VCaP (cell line): ENCODE data around the gene KLK4.

ENCODE experiments used
- H3K27ac ChIP-seq: fragments of 450-650 bp; 2 replicates; pipeline ENCODE4 v1.5.1; 2017
- TF ChIP-seq, protein P1 (sequence below): fragments of 450-650 bp; conservative IDR thresholded peaks from 2 replicates; pipeline ENCODE4 v1.5.1; 2017; ENCODE audit warnings: mild to moderate bottlenecking, moderate library complexity

Gene KLK4, protein sequence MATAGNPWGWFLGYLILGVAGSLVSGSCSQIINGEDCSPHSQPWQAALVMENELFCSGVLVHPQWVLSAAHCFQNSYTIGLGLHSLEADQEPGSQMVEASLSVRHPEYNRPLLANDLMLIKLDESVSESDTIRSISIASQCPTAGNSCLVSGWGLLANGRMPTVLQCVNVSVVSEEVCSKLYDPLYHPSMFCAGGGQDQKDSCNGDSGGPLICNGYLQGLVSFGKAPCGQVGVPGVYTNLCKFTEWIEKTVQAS

DNA sequence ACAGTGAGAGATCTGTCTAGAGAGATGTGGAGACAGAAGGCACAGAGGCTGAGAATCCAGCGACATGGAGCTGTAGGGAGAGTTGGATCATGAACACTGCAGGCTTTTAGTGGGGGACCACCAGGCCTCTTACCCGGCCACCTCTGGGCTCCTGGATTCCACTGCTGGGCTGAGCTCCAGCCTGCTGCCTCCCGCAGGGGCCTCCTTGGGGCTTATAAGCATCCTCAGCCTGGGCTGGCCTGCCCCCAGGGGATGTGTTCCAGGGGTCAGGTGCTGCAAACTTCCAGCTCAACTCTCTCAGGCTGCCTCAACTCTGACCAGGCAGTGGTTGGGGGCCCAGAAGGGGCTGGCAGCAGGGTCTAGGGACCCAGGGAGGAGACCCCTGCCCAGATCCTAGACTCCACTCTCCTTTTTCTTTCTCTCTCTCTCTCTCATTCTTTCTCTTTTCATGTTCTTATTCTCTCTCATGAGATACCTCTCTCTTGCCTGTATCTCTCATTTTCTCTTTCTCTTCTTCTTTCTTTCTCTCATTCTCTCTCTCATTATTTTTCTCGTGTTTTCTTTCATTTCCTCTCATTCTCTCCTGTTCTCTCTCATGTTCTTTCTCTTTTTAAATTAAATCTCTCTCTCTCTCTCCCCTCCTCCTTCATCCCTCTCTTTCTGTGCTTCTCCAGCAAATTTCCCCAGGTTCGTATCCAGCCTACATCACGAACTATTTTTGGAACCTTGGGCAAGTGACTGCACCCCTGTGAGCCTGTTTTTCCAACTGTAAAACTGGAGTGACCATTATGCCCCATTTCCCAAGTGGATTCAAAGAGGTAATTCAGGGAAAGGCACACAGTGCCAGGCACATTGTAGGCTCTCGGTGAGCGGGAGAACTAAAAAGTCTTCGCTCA, at the start of gene KLK4:
Gene KLK4, minus strand, starts transcription at position 190 of the 896 bp plus-strand sequence. CDS start 657 bp downstream, outside the sequence.
- TF ChIP-seq, protein P1, sequence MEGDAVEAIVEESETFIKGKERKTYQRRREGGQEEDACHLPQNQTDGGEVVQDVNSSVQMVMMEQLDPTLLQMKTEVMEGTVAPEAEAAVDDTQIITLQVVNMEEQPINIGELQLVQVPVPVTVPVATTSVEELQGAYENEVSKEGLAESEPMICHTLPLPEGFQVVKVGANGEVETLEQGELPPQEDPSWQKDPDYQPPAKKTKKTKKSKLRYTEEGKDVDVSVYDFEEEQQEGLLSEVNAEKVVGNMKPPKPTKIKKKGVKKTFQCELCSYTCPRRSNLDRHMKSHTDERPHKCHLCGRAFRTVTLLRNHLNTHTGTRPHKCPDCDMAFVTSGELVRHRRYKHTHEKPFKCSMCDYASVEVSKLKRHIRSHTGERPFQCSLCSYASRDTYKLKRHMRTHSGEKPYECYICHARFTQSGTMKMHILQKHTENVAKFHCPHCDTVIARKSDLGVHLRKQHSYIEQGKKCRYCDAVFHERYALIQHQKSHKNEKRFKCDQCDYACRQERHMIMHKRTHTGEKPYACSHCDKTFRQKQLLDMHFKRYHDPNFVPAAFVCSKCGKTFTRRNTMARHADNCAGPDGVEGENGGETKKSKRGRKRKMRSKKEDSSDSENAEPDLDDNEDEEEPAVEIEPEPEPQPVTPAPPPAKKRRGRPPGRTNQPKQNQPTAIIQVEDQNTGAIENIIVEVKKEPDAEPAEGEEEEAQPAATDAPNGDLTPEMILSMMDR: no peak
- no peak within 1 kb of the TSS for H3K27ac ChIP-seq

DNA sequence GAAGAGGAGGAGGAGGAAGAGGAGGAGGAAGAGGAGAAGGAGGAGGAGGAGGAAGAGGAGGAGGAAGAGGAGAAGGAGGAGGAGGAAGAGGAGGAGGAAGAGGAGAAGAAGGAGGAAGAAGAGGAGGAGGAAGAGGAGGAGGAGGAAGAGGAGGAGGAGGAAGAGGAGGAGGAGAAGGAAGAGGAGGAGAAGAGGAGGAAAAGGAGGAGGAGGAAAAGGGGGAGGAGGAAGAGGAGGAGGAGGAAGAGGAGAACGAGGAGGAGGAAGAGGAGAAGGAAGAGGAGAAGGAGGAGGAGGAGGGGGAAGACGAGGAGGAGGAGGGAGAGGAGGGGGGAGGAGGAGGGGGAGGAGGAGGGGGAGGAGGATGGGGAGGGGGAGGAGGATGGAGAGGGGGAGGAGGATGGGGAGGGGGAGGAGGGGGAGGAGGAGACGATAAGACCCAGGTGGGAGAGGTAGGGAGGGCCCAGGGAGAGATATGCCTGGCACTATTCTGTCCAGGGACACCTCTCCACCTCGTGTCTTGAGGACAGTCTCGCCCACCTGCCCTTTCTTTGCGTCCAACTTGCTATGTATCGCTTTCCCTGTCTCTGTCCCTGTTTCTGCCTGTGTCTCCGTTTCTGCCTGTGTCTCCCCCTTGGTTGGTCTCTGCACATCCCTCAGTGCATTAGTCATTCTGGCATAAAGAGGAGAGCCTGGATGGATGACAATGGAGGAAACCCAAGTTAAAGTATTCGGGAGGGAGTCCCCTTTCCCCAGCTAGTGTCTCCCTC, 48.7 kb upstream of the KLK4 start:
- H3K27ac ChIP-seq: no peak overlapping the region
- TF ChIP-seq, protein P1: no peak

DNA sequence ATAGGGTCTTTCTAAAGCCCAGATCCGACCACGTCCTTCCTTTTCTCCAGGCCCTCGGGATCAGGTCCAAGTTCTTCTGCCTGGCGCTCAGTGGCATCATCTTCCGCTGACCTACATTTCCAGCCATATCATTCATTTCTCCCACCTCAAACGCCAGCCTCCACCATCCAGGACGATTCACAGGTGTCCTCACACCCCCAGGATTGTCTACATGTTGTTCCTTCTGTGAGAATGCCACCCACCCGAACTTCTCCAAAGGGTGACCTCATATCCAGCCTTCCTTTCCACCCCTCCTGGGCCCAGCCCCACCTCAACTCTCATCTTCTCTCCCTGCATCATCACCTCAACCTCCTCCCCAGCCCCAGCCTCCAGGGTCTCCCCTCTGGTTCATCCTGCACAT, 46.4 kb upstream of the KLK4 start:
- no peak overlapping the region for H3K27ac ChIP-seq
- TF ChIP-seq, protein P1: no peak

DNA sequence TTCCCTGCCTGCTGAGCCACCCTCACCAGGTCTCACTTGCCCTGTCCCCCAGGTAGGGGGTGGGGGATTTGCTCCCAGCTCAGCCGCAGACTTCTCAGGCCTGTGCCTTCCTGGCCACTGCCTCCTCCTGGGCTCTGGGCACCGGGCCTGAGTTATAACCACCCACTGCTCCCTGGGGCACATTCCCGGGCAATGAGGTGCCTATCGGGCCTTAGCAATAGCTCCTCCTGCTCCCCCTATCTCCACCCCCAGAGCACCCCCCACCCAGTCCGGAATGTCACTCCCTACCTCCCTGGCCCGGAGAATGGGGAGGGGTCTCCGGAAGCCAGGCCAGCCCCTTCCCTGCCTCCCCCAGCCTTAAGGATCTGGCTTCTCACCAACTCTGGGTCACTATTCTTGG, 41.7 kb upstream of the KLK4 start, which contains the start of gene KLK5:
Gene KLK5, minus strand, starts transcription at position 129 of the 400 bp plus-strand sequence. CDS start 381 bp downstream, outside the sequence.
- no peak within 1 kb of the TSS for H3K27ac ChIP-seq
- TF ChIP-seq, protein P1: no peak

DNA sequence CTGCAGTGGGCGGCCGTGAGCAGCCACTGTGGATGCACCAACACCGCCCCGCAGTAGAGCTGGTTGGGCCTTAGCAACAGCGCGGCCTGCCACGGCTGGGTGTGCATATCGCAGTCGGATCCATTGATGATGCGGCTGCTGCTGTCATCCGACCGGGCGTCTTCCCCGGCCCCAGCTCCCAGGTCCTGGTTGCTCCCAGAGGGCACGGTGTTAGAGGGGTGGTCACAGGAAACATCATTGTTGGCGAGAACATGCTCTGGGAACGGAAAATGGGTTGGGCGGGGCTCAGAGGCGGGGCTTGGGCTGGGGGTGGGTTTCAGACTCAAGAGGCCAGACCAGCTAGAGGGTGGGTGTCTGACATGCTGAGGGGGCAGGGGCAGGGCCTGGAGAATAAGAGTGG, 38.7 kb upstream of the KLK4 start:
- no peak overlapping the region for H3K27ac ChIP-seq
- TF ChIP-seq, protein P1: no peak

DNA sequence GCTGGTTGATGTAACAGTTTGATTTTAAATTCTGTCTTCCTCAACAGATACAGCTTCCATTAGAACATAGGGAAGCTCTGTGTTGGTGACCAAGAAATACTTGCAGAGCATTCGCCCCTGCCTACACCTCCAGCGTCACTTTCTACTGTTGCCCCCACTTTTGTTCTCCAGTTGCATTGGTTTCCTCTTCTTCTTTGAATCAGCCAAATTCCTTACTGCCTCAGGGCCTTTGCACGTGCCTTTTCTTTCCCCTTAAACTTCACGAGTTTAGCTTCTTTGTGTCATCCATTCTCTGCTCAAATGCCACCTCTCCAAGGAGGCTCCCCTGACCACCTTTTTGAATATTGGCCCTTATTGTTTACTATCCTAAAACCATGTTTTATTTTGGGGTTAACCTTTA, 35.9 kb upstream of the KLK4 start:
- TF ChIP-seq, protein P1: no peak
- H3K27ac ChIP-seq: no peak overlapping the region

DNA sequence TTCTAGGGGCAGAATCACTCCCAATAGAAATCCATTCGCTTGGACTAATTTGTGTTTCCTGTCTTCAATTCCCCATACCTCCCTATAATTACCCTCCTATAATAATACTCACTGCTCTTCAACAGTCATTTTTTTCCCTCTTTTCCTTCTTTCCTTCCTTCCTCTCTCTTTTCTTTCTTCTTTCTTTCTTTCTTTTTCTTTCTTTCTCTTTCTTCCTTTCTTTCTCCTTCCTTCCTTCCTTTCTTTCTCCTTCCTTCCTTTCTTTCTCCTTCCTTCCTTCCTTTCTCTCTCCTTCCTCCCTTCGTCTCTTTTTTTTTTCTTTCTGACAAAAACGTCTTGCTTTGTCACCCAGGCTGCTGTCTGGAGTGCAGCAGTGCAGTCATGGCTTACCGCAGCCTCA, 33.6 kb upstream of the KLK4 start:
- H3K27ac ChIP-seq: no peak overlapping the region
- TF ChIP-seq, protein P1: no peak
